WTC11 (cell line): ENCODE data around the gene SLC9C1.

Experiments
- CTCF ChIP-seq: fragments of 200-600 bp; IDR thresholded peaks from 2 replicates; pipeline ENCODE4 v1.8.0; 2022; ENCODE audit warnings: antibody characterized with exemption
- MYBL2 ChIP-seq: sonication (generic); formaldehyde crosslinking; IDR thresholded peaks from 2 replicates; pipeline ENCODE4 v1.8.1; 2023; ENCODE audit warnings: mild to moderate bottlenecking, moderate library complexity, missing genetic modification reagents
- NR3C1 ChIP-seq: sonication (generic); formaldehyde crosslinking; conservative IDR thresholded peaks from 2 replicates; pipeline ENCODE4 v1.8.1; 2023; ENCODE audit warnings: low read depth, mild to moderate bottlenecking, missing genetic modification reagents
- TEAD4 ChIP-seq: sonication (generic); formaldehyde crosslinking; IDR thresholded peaks from 2 replicates; pipeline ENCODE4 v1.8.0; 2022; ENCODE audit warnings: mild to moderate bottlenecking, missing genetic modification reagents

GRCh38 chr3:112289011-112289410 is 5.0 kb downstream of the SLC9C1 start:
- no peak for TF ChIP-seq MYBL2 (CRISPR knock-in tag)
- no peak for TF ChIP-seq CTCF
- TF ChIP-seq TEAD4 (CRISPR knock-in tag) = no peak
- no peak for TF ChIP-seq NR3C1 (CRISPR knock-in tag)
